Naive thymus-derived CD8-positive, alpha-beta T cell (primary cell): ENCODE results near the gene PKD2L1. TPM values are rescaled to one million over a fixed set of nuclear protein-coding genes. Genes with fewer than 3 reads are reported as not detected.

Source experiments
- ATAC-seq, 2 donors: fragments of 150-1000 bp; cut with Tn5 transposase in 1 of 2; sonication (Bioruptor Pico), chemical (Tn5 transposase) in 1 of 2; 1 replicate in 1 of 2; 2 replicates in 1 of 2; pipeline ENCODE4 v1.10.0; 2021; ENCODE audit warnings: mild to moderate bottlenecking in 2 of 2, moderate library complexity in 2 of 2
- POLR2A ChIA-PET: fragments of 350-600 bp; sonication (Branson Sonifier 250); formaldehyde crosslinking; loops from one replicate; lab custom pipeline; 2021; ENCODE audit warnings: antibody characterized with exemption; lab: Charles Lee
- DNase-seq, 10 donors: peaks; one replicate each; pipeline versions ENCODE4 v3.0.0 to v3.0.0-alpha.2; 2020 to 2022
- H3K27ac Mint-ChIP-seq, 10 donors: one replicate each; pipeline ENCODE4 v1.8.0; 2020 to 2022; ENCODE audit warnings: mild to moderate bottlenecking in 10 of 10, mixed read lengths in 10 of 10, moderate library complexity in 4 of 10, inconsistent platforms in 1 of 10
- H3K27me3 Mint-ChIP-seq, 5 donors: one replicate each; pipeline ENCODE4 v1.8.0; 2021 to 2022; ENCODE audit warnings: mixed read lengths in 5 of 5
- H3K36me3 Mint-ChIP-seq, 3 donors: one replicate each; pipeline ENCODE4 v1.8.0; 2020 to 2022; ENCODE audit warnings: mixed read lengths in 3 of 3, mild to moderate bottlenecking in 2 of 3, inconsistent platforms in 1 of 3
- H3K4me1 Mint-ChIP-seq, 4 donors: one replicate each; pipeline ENCODE4 v1.8.0; 2021 to 2022; ENCODE audit warnings: mixed read lengths in 4 of 4
- H3K4me3 Mint-ChIP-seq, 10 donors: one replicate each; pipeline ENCODE4 v1.8.0; 2020 to 2022; ENCODE audit warnings: mild to moderate bottlenecking in 10 of 10, mixed read lengths in 10 of 10, moderate library complexity in 6 of 10, inconsistent platforms in 1 of 10
- H3K9me3 Mint-ChIP-seq, 9 donors: one replicate each; pipeline ENCODE4 v1.8.0; 2020 to 2022; ENCODE audit warnings: mixed read lengths in 9 of 9, mild to moderate bottlenecking in 3 of 9, inconsistent platforms in 1 of 9, moderate library complexity in 1 of 9
- polyA plus RNA-seq, 3 donors: library from polyadenylated mRNA; unstranded; fragments of 300-500 nt; fragmentation: Illumina TruSeq; gene quantifications; one replicate each; pipeline ENCODE4 v1.2.3, GENCODE V29; 2021
- total RNA-seq, 8 experiments: library from RNA in 2 of 8; stranded (reverse) in 2 of 8; gene quantifications; one replicate each; pipeline ENCODE4 v1.2.3 and lab custom pipeline; 2021 to 2026

PKD2L1 gene
- total and polyA plus RNA-seq, 5 experiments from 2014 or later = not detected

DNA sequence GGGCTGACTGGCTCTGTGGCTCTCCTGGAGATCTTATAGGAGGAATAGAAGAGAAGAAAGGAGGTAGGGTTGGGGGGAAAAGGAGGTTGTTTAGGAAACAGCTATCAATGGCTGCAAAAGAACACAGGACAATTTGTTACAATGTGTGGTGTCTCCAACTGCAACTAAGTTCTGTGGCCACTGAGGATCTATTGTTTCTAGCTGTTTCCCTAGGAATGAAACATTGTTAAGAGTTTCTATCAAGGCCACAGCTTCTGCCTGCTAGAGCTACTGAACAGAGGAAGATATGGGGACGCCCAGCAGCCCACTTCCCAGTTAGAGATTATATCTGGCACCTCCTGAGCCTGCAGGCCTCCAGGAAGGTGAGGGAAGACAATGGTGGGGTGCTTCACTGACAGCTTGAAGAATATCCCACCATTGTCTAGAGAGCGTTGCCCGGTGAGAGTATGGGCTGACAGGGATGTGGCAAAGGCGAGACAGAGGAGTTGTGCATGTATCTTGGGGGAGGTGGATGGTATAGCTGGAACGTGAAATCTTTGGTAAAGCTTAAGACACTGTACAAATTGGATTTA, 21.0 kb upstream of the PKD2L1 start:
- no peaks in the 10 kb centered on the region for H3K27me3 Mint-ChIP-seq
- DNase-seq (no peak), ATAC-seq (no peak)
- peak overlapping the region in 1 of 10 donors; percentile 6 for H3K27ac Mint-ChIP-seq
- H3K4me1 Mint-ChIP-seq = peaks cover 24 to 43% (median 34%) of the 10 kb centered on the region in 4 donors
- H3K4me3 Mint-ChIP-seq = no peak overlapping the region
- peaks cover 14 to 52% (median 31%) of the 10 kb centered on the region in 3 donors for H3K36me3 Mint-ChIP-seq
- POLR2A ChIA-PET = no interaction called here
- no peaks in the 10 kb centered on the region for H3K9me3 Mint-ChIP-seq

DNA sequence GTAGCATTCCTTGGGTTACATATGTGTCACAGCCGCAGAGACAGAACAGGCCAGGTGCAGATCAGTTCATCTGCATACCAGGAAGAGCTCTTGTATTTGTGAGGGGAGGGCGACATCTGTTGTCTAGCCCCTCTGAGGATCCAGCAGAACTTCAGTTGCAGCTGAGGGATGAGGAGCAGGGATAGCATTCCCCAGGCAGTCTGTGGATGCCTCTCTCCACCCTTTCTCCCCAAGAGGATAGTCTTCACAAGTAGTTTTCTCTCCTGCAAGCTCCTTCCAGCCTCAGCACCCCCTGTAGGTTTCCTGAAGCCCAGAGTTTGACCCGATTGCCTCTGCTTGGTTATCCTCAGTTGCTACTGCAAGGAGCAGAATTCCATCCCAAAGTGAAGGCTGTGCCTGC, 19.6 kb upstream of the PKD2L1 start:
- H3K36me3 Mint-ChIP-seq = peaks cover 6 to 39% (median 22%) of the 10 kb centered on the region in 3 donors
- peak overlapping the region in 1 of 10 donors; percentile 1 for H3K4me3 Mint-ChIP-seq
- H3K9me3 Mint-ChIP-seq = no peaks in the 10 kb centered on the region
- H3K27me3 Mint-ChIP-seq = no peaks in the 10 kb centered on the region
- peaks cover 29 to 48% (median 37%) of the 10 kb centered on the region in 4 donors for H3K4me1 Mint-ChIP-seq
- POLR2A ChIA-PET = no interaction called here
- no peak for DNase-seq
- H3K27ac Mint-ChIP-seq = peak overlapping the region in 3 of 10 donors; percentile 12 to 41 (median 16)
- ATAC-seq = no peak

DNA sequence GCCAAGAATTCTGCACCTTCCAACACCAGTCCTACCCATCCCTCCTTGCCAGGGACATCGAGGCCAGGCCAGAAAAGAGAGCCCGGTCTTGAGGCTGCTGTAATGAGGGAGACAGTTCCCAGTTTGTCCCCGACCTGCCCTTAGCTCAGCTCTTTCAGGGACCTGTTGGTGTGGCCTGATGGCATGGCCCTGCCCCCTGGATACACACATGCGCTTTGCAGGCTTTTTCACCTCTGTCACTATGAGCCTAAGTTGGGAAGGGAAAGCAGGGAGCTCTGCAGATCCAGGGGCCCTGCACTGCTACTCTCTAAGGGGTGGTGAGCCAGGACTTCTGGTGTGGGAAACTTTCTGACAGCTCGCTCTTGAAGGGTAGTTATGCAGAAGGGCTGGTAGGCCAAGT, 19.1 kb upstream of the PKD2L1 start:
- no peak for ATAC-seq

DNA sequence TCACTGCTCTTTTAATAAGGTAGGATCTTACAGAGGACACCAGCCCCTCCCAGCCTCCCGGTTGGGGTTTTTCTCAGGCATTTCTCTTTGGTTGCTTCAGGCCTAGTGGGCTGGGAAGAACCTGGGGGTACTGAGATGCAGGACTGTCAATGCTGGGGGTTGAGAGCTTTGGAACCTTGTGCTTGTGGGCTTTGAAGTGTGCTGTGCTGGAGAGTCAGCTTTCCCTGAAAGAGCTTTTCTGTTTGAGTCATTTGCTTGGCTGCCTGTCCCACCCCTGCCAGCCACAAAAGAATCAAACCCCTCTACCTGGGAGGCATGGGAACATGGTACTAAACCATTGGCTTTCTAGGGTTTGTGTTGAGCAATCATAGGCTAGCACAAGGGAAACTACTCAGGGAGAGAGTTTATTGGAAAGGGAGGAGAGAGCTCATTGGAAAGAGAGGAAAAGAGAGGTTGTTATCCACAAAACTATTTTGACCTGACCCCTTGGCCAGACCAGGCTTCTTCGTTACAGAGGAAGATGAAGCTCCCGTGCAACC, 18.4 kb upstream of the PKD2L1 start:
- peaks cover 6 to 26% (median 11%) of the 10 kb centered on the region in 3 donors for H3K36me3 Mint-ChIP-seq
- peak overlapping the region in 2 of 10 donors; percentile 17 to 25 for H3K27ac Mint-ChIP-seq
- no peaks in the 10 kb centered on the region for H3K9me3 Mint-ChIP-seq
- ATAC-seq (no peak), DNase-seq (no peak)
- POLR2A ChIA-PET = interaction anchor here (1.7 kb wide), 1 partner anchor 22 kb away, joined by 7 read pairs; no protein-coding TSS in a partner anchor
- peak overlapping the region; percentile 1 to 93 (median 91) for H3K4me3 Mint-ChIP-seq
- peaks cover 29 to 48% (median 37%) of the 10 kb centered on the region in 4 donors for H3K4me1 Mint-ChIP-seq
- H3K27me3 Mint-ChIP-seq = no peaks in the 10 kb centered on the region

More for the DNA sequence above, 19.1 kb upstream of the PKD2L1 start:
- DNase-seq = no peak
- H3K27me3 Mint-ChIP-seq = no peaks in the 10 kb centered on the region
- H3K36me3 Mint-ChIP-seq = peaks cover 6 to 33% (median 17%) of the 10 kb centered on the region in 3 donors
- peak overlapping the region in 7 of 10 donors; percentile 4 to 79 (median 28) for H3K4me3 Mint-ChIP-seq
- peaks cover 29 to 48% (median 37%) of the 10 kb centered on the region in 4 donors for H3K4me1 Mint-ChIP-seq
- H3K9me3 Mint-ChIP-seq = no peaks in the 10 kb centered on the region
- H3K27ac Mint-ChIP-seq = peak overlapping the region in 1 of 10 donors; percentile 57
- POLR2A ChIA-PET = no interaction called here

DNA sequence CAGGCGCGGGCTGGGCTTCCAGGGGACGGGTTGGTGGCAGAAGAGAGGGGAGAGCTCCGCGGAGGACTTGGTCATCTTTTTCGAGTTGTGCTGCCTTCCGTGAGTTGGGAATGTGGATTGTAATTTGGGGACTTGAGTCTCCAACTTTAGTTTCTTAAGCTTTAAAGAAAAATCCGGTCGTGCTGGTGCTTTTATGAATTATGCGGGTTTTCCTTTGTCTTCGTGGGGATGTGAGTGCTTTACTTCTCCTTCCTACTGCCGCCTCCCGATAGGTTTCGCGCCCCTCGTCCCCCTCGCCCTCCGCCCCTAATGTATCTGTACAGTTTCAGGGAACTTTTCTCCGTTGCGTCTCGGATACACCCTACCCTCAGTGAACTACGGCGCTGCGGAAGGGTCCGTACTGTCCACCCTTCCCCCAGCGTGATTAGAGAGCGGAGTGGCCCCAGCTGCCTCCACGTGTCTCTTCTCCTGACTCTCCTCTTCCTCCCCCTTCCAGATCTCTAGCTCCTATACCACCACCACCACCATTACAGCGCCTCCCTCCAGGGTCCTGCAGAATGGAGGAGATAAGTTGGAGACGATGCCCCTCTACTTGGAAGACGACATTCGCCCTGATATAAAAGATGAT, 17.7 kb upstream of the PKD2L1 start:
- Mint-ChIP-seq H3K4me3 (peak overlapping the region; percentile 82 to 93 (median 92)), H3K36me3 (peaks cover 6 to 19% (median 6%) of the 10 kb centered on the region in 3 donors), H3K4me1 (peaks cover 29 to 48% (median 37%) of the 10 kb centered on the region in 4 donors), H3K27me3 (no peaks in the 10 kb centered on the region), H3K27ac (peak overlapping the region in 8 of 10 donors; percentile 17 to 83 (median 62)), H3K9me3 (no peaks in the 10 kb centered on the region)
- ATAC-seq (no peak), DNase-seq (no peak)
- POLR2A ChIA-PET = interaction anchor here (0.5 to 1.7 kb wide), 2 partner anchors 23 to 94 kb away, joined by 4 to 7 read pairs; no protein-coding TSS in a partner anchor

DNA sequence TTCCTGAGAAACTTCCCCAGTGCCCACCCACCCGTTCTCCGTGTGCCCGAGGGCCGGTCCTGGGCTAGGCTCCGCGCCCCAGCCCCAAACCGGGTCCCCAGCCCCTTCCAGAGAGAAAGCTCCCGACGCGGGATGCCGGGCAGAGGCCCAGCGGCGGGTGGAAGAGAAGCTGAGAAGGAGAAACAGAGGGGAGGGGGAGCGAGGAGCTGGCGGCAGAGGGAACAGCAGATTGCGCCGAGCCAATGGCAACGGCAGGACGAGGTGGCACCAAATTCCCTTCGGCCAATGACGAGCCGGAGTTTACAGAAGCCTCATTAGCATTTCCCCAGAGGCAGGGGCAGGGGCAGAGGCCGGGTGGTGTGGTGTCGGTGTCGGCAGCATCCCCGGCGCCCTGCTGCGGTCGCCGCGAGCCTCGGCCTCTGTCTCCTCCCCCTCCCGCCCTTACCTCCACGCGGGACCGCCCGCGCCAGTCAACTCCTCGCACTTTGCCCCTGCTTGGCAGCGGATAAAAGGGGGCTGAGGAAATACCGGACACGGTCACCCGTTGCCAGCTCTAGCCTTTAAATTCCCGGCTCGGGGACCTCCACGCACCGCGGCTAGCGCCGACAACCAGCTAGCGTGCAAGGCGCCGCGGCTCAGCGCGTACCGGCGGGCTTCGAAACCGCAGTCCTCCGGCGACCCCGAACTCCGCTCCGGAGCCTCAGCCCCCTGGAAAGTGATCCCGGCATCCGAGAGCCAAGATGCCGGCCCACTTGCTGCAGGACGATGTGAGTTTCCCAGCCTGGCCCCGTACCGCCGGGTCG, 16.9 kb upstream of the PKD2L1 start, which contains the start of gene SCD:
Gene SCD (plus strand): TSS at position 469 of the 803 bp plus-strand sequence. CDS start 272 bp downstream, at position 741.
- Mint-ChIP-seq H3K9me3 (no peaks in the 10 kb centered on the region), H3K27me3 (no peaks in the 10 kb centered on the region), H3K4me1 (peaks cover 29 to 48% (median 34%) of the 10 kb centered on the region in 4 donors), H3K4me3 (peak within 1 kb of the TSS; percentile 82 to 93 (median 92)), H3K36me3 (peaks cover 0 to 12% (median 0%) of the 10 kb centered on the region in 3 donors), H3K27ac (peak within 1 kb of the TSS; percentile 17 to 88 (median 69))
- peak; percentile 53 to 79 (median 64) for DNase-seq
- POLR2A ChIA-PET = interaction anchor here (0.6 to 1.7 kb wide), 4 partner anchors 24 to 178 kb away, joined by 3 to 13 read pairs (median 5); no protein-coding TSS in a partner anchor
- peak; percentile 81 to 88 for ATAC-seq

DNA sequence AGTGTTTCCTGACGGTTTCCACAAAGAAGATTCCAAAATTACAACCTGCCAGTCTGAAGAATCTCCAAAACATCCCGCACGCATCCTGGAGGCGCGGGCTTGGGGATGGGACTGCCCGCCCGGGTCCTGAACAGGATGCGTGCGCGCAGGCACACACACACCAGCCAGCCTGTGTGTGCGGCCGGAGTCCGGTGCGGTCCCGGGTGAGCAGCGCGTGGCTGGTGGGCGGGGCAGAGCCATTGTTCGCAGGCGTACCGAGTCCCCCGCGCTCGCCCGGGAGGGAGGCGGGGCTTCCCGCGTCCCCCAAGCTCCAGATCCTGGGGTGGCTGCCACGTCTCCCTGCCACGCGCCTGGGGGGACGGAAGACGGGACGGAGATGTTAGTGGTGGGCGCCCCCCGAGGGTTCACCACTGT, 16.3 kb upstream of the PKD2L1 start:
- ATAC-seq (peak; percentile 65 to 76), DNase-seq (peak in 9 of 10 donors; percentile 19 to 72 (median 54))
- Mint-ChIP-seq H3K27ac (peak overlapping the region in 6 of 10 donors; percentile 21 to 80 (median 58)), H3K9me3 (no peaks in the 10 kb centered on the region), H3K4me1 (peaks cover 29 to 48% (median 34%) of the 10 kb centered on the region in 4 donors), H3K27me3 (no peaks in the 10 kb centered on the region), H3K36me3 (peaks cover 0 to 7% (median 0%) of the 10 kb centered on the region in 3 donors), H3K4me3 (peak overlapping the region; percentile 82 to 93 (median 92))
- POLR2A ChIA-PET = interaction anchor here (0.8 to 1.7 kb wide), 2 partner anchors 27 to 165 kb away, joined by 3 to 13 read pairs; no protein-coding TSS in a partner anchor

DNA sequence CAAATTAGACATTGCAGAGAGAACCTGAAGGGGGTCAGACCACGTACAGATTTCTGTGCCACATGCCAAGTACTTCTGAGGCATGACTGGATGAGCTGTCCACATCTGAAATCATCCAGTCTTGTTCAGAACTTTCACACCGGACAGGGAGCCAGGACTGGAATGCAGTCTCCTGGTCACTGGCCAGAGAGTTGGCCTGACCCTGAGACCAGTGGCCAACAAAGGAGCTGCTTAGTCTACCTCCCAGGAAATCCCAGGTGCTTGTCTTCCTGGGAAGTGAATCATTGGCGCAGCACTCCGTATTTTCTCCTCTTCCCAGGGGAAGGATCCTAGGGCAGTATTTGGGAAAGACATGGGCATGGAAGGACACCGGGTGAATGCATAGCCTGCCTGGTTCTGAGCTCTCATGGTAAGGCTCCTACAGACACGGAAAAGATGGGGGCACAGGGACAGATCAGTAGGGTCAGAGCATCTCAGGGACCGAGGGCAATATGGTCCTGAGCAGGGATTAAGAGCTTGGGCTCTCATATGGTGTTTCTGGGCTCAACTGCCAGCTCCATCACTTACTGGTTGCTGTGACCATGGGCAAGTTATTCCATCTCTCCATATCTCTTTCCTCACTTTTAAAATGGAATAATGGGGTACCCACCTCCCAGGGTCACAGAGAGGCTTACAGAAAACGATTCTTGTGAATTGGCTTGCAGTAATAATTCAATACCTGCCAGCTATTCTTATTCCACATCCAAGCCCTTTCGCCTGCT, 15.7 kb upstream of the PKD2L1 start:
- DNase-seq (no peak), ATAC-seq (no peak)
- no peaks in the 10 kb centered on the region for H3K27me3 Mint-ChIP-seq
- H3K36me3 Mint-ChIP-seq = peaks cover 0 to 3% (median 0%) of the 10 kb centered on the region in 3 donors
- POLR2A ChIA-PET = interaction anchor here (0.6 to 1.7 kb wide), 2 partner anchors 28 to 69 kb away, joined by 4 to 13 read pairs; no protein-coding TSS in a partner anchor
- H3K4me1 Mint-ChIP-seq = peaks cover 28 to 43% (median 30%) of the 10 kb centered on the region in 4 donors
- peak overlapping the region in 9 of 10 donors; percentile 21 to 80 (median 57) for H3K27ac Mint-ChIP-seq
- peak overlapping the region; percentile 82 to 93 (median 92) for H3K4me3 Mint-ChIP-seq
- H3K9me3 Mint-ChIP-seq = no peaks in the 10 kb centered on the region

DNA sequence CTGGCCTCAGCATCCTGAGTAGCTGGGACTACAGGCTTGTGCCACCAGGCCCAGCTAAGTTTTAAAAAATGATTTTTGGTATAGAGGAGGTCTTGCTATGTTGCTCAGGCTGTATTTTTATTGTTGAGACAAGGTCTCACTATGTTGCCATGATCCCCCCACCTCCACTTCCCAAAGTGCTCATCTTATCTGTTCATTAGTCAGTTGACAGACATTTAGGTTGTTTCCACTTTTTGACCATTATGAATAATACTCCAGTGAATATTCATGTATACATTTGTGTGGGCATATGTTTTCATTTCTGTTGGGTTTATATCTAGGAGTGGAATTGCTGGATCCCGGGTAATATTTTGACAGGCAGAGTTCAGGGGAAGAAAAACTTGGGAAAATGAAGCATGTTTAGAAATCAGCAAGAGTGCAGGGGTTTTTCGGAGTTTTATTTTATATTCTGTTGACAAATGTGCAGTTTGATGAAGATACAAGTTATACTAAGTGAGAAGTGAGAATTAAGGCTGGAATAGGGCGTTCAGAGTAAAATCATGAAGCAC, 14.3 kb upstream of the PKD2L1 start:
- no peaks in the 10 kb centered on the region for H3K27me3 Mint-ChIP-seq
- peaks cover 20 to 31% (median 29%) of the 10 kb centered on the region in 4 donors for H3K4me1 Mint-ChIP-seq
- ATAC-seq = no peak
- no peaks in the 10 kb centered on the region for H3K9me3 Mint-ChIP-seq
- POLR2A ChIA-PET = no interaction called here
- no peaks in the 10 kb centered on the region for H3K36me3 Mint-ChIP-seq
- H3K4me3 Mint-ChIP-seq = peak overlapping the region in 3 of 10 donors; percentile 2 to 50 (median 24)
- DNase-seq = no peak
- H3K27ac Mint-ChIP-seq = peak overlapping the region in 4 of 10 donors; percentile 3 to 43 (median 14)

DNA sequence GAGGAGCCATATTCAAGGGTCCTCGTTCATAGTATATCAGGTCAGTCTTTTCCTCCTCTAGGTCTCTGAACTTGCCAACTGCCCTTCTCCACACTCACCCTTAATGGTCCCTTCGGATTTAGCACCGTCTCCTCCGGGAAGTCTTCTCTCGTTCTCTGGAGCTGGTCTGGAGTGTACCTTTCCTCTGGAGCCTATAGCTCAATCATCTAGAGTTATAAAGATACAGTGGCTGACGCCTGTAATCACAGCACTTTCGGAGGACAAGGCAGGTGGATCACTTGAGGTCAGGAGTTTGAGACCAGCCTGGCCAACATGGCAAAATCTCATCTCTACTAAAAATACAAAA, 12.6 kb upstream of the PKD2L1 start:
- ATAC-seq (no peak), DNase-seq (no peak)
- no peaks in the 10 kb centered on the region for H3K9me3 Mint-ChIP-seq
- POLR2A ChIA-PET = no interaction called here
- no peaks in the 10 kb centered on the region for H3K27me3 Mint-ChIP-seq
- no peaks in the 10 kb centered on the region for H3K36me3 Mint-ChIP-seq
- peak overlapping the region in 1 of 10 donors; percentile 22 for H3K27ac Mint-ChIP-seq
- H3K4me3 Mint-ChIP-seq = no peak overlapping the region
- H3K4me1 Mint-ChIP-seq = peaks cover 10 to 23% (median 16%) of the 10 kb centered on the region in 4 donors
